Endothelial cell of umbilical vein (primary cell): ENCODE data around the gene EPB42. TPM values are rescaled to one million over a fixed set of nuclear protein-coding genes. Genes with fewer than 3 reads are reported as not detected.

Experiments used
- BruUV-seq: library from RNA; stranded (reverse); fragments of 400-500 nt; replicated peaks from 2 replicates; lab custom pipeline; 2021; lab: Mats Ljungman, UMichigan
- CTCF ChIA-PET: fragments of 300-600, 350-600 bp; sonication (Branson Sonifier 250); formaldehyde crosslinking; loops from one replicate; lab custom pipeline; 2021; ENCODE audit warnings: antibody characterized with exemption, inconsistent platforms; lab: Charles Lee
- POLR2A ChIA-PET: fragments of 300-600, 350-600 bp; sonication (Branson Sonifier 250); formaldehyde crosslinking; loops from one replicate; lab custom pipeline; 2021; ENCODE audit warnings: antibody characterized with exemption, inconsistent platforms; lab: Charles Lee
- DNase-seq: peaks from one replicate; pipeline ENCODE4 v3.0.0-alpha.2; 2011; ENCODE audit warnings: low read depth, low spot score
- FAIRE-seq: peaks from 2 replicates; lab custom pipeline; 2011; peaks lifted over from hg19 to GRCh38; lab: Jason Lieb, UNC
- H2AFZ ChIP-seq: 2 replicates; pipeline ENCODE4 v1.6.0; 2012; ENCODE audit warnings: low read depth, low read length, control low read depth, inconsistent platforms
- H3K27ac ChIP-seq: 2 replicates; pipeline ENCODE4 v1.5.1; 2011; ENCODE audit warnings: low read depth, mild to moderate bottlenecking, control low read depth, low read length, moderate library complexity; ENCODE audit not compliant: insufficient read depth
- H3K27me3 ChIP-seq, 2 experiments: 2 replicates each; pipeline versions ENCODE4 v1.6.0 to v1.6.1; 2011; ENCODE audit warnings: low read length in 2 of 2, mixed read lengths in 1 of 2; ENCODE audit not compliant: control insufficient read depth in 2 of 2, insufficient read depth in 2 of 2
- H3K36me3 ChIP-seq, 2 experiments: 2 replicates in 1 of 2; 3 replicates in 1 of 2; pipeline ENCODE4 v1.5.1; 2011; ENCODE audit warnings: low read length in 2 of 2, mild to moderate bottlenecking in 1 of 2, moderate library complexity in 1 of 2; ENCODE audit not compliant: control insufficient read depth in 2 of 2, insufficient read depth in 2 of 2; ENCODE audit errors: extremely low read depth in 1 of 2
- H3K4me1 ChIP-seq: 3 replicates; pipeline ENCODE4 v1.5.1; 2011; ENCODE audit warnings: mild to moderate bottlenecking, low read length; ENCODE audit not compliant: control insufficient read depth, insufficient read depth; ENCODE audit errors: extremely low read depth
- H3K4me2 ChIP-seq: 2 replicates; pipeline ENCODE4 v1.6.1; 2011; ENCODE audit warnings: low read length, control low read depth, mixed read lengths; ENCODE audit not compliant: insufficient read depth
- H3K4me3 ChIP-seq, 3 experiments: fragments of 200-600 bp in 1 of 3; sonication (generic), shearing (Covaris generic) in 1 of 3; replicated peaks in 1 of 3; 2 replicates each; pipeline ENCODE4 v1.5.1; 2011 to 2016; ENCODE audit warnings: control low read depth in 3 of 3, low read length in 3 of 3, mild to moderate bottlenecking in 2 of 3, inconsistent platforms in 1 of 3, low read depth in 1 of 3, moderate library complexity in 1 of 3; ENCODE audit not compliant: insufficient read depth in 1 of 3
- H3K79me2 ChIP-seq: 2 replicates; pipeline ENCODE4 v1.6.0; 2012; ENCODE audit warnings: low read length, inconsistent platforms; ENCODE audit not compliant: control insufficient read depth, insufficient read depth
- H3K9ac ChIP-seq: replicated peaks from 2 replicates; pipeline ENCODE3; 2011; ENCODE audit warnings: low read length, control low read depth; ENCODE audit not compliant: insufficient read depth; ENCODE audit errors: extremely low read depth
- H3K9me1 ChIP-seq: replicated peaks from 3 replicates; pipeline ENCODE4 v1.6.0; 2011; ENCODE audit warnings: mild to moderate bottlenecking, low read length; ENCODE audit not compliant: control insufficient read depth, insufficient read depth; ENCODE audit errors: extremely low read depth
- H3K9me3 ChIP-seq: replicated peaks from 2 replicates; pipeline ENCODE4 v1.5.1; 2012; ENCODE audit warnings: low read length, inconsistent platforms; ENCODE audit not compliant: control insufficient read depth, insufficient read depth
- H4K20me1 ChIP-seq: replicated peaks from 2 replicates; pipeline ENCODE3; 2011; ENCODE audit warnings: mild to moderate bottlenecking, low read length; ENCODE audit not compliant: control insufficient read depth, insufficient read depth; ENCODE audit errors: extremely low read depth
- EZH2 ChIP-seq: IDR thresholded peaks from 2 replicates; pipeline ENCODE4 v1.6.1; 2012; ENCODE audit warnings: borderline replicate concordance, low read depth, mild to moderate bottlenecking, moderate library complexity, low read length, inconsistent platforms; ENCODE audit not compliant: severe bottlenecking
- FOS ChIP-seq: IDR thresholded peaks from 2 replicates; pipeline ENCODE4 v1.6.1; 2011; ENCODE audit warnings: mild to moderate bottlenecking, low read length, moderate library complexity, borderline replicate concordance; ENCODE audit not compliant: insufficient read depth
- GATA2 ChIP-seq: IDR thresholded peaks from 2 replicates; pipeline ENCODE4 v1.7.0; 2011; ENCODE audit warnings: low read depth, mild to moderate bottlenecking, moderate library complexity, mixed read lengths, low read length; ENCODE audit not compliant: insufficient read length, insufficient read depth
- JUN ChIP-seq: IDR thresholded peaks from 2 replicates; pipeline ENCODE4 v1.6.1; 2011; ENCODE audit warnings: borderline replicate concordance, low read depth; ENCODE audit not compliant: insufficient read length, insufficient read depth
- MAX ChIP-seq: IDR thresholded peaks from 2 replicates; pipeline ENCODE4 v1.6.1; 2011; ENCODE audit not compliant: insufficient read depth, insufficient read length
- MYC ChIP-seq: IDR thresholded peaks from one replicate; pipeline ENCODE4 v1.6.1; 2011; ENCODE audit warnings: mild to moderate bottlenecking, low read depth, low read length
- POLR2A ChIP-seq: IDR thresholded peaks from 2 replicates; pipeline ENCODE4 v1.6.1; 2012; ENCODE audit warnings: low read depth, mild to moderate bottlenecking, control low read depth, low read length
- POLR2AphosphoS5 ChIP-seq: IDR thresholded peaks from 2 replicates; pipeline ENCODE4 v1.6.1; 2012; ENCODE audit warnings: low read depth, mild to moderate bottlenecking, control low read depth, low read length, moderate library complexity; ENCODE audit not compliant: insufficient read depth
- dilution Hi-C: fragments of 300-500 bp; cut with MboI; formaldehyde crosslinking; loops from one replicate; pipeline ENCODE4 v1.15.0; 2019; ENCODE audit warnings: low sequenced_read_pairs; ENCODE audit not compliant: extremely low pct_ligation_motif_present
- intact Hi-C: fragments of 100-400 bp; cut with micrococcal nuclease; formaldehyde crosslinking; loops from one replicate; pipeline ENCODE4 v1.10.0; 2022
- polyA plus RNA-seq, 4 experiments: library from polyadenylated mRNA; depleted of rRNA in 3 of 4; stranded (reverse) in 3 of 4; unstranded in 1 of 4; fragments of >200 nt; gene quantifications; 2 replicates each; pipeline versions ENCODE4 v1.2.1 to v1.2.3, GENCODE V29; 2011 to 2012; ENCODE audit warnings: missing spikeins in 1 of 4
- total RNA-seq: library from RNA; stranded (reverse); gene quantifications from 2 replicates; pipeline ENCODE4 v1.2.3, GENCODE V29; 2021
- TF ChIP-seq, protein P1 (sequence below), 2 donors: IDR thresholded peaks; 1 replicate in 1 of 2; 2 replicates in 1 of 2; pipeline ENCODE4 v1.5.1; 2011; ENCODE audit warnings: low read length in 2 of 2, mild to moderate bottlenecking in 2 of 2, moderate library complexity in 2 of 2, control low read depth in 1 of 2, inconsistent platforms in 1 of 2, low read depth in 1 of 2; ENCODE audit not compliant: insufficient read depth in 1 of 2; ENCODE audit errors: extremely low read depth in 1 of 2

Gene EPB42
- total and polyA plus RNA-seq, 2 donors (not counting 3 experiments of a cell fraction or from before 2014, with no cell fraction given), result not detected

DNA sequence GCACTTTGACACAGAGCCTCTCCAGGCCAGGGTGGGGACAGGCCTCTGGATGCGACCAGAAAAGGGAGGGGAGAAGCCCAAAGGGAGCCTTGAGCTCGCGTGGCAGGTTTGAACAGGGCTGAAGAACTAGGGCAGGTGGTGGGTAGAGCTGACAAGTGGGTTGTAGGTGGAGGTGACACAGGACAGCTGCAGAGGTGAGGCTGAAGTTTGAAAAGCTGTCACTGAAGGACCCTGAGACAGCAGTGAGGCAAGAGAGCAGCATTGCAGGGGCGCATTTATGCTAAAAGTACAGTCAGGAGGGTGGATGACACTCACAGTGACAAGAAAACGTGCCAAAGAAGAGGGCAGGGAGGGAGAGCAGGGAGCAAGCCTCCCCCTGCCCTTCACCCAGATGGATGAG lies 21.8 kb upstream of the EPB42 start:
- Histone ChIP-seq H3K4me3 (no peak overlapping the region), H4K20me1 (no peaks in the 10 kb centered on the region), H3K9me1 (no peaks in the 10 kb centered on the region), H3K4me1 (no peaks in the 10 kb centered on the region), H3K36me3 (no peaks in the 10 kb centered on the region), H2AFZ (no peak overlapping the region), H3K4me2 (no peak overlapping the region), H3K9me3 (no peaks in the 10 kb centered on the region), H3K27ac (no peak overlapping the region), H3K27me3 (peaks cover 11 to 14% of the 10 kb centered on the region in 2 experiments), H3K79me2 (no peaks in the 10 kb centered on the region), H3K9ac (no peak overlapping the region)
- no TSS peak for BruUV-seq
- DNase-seq (no peak), FAIRE-seq (no peak)
- POLR2A ChIA-PET, result no interaction called here
- intact Hi-C loops (no loop called here), dilution Hi-C loops (no loop called here)
- TF ChIP-seq EZH2 (no peak), MYC (no peak), GATA2 (no peak), MAX (no peak), POLR2A (no peak), JUN (no peak), POLR2AphosphoS5 (no peak), FOS (no peak)
- TF ChIP-seq, protein P1, sequence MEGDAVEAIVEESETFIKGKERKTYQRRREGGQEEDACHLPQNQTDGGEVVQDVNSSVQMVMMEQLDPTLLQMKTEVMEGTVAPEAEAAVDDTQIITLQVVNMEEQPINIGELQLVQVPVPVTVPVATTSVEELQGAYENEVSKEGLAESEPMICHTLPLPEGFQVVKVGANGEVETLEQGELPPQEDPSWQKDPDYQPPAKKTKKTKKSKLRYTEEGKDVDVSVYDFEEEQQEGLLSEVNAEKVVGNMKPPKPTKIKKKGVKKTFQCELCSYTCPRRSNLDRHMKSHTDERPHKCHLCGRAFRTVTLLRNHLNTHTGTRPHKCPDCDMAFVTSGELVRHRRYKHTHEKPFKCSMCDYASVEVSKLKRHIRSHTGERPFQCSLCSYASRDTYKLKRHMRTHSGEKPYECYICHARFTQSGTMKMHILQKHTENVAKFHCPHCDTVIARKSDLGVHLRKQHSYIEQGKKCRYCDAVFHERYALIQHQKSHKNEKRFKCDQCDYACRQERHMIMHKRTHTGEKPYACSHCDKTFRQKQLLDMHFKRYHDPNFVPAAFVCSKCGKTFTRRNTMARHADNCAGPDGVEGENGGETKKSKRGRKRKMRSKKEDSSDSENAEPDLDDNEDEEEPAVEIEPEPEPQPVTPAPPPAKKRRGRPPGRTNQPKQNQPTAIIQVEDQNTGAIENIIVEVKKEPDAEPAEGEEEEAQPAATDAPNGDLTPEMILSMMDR (IDR thresholded peaks at IDR 0.05; ENCODE audit: extremely low read depth in 1 of 2, insufficient read depth in 1 of 2, low read depth in 1 of 2, low read length in 2 of 2), result no peak
- CTCF ChIA-PET, result interaction anchor here (1.4 to 3.2 kb wide), 2 partner anchors 16 to 17 kb away, joined by 3 to 18 read pairs; no protein-coding TSS in a partner anchor
